ENCODE measurements around the gene SPRYD3. TPM values are rescaled to one million over a fixed set of nuclear protein-coding genes. Genes with fewer than 3 reads are reported as not detected.
A peak's percentile ranks its signal among the peaks of the same experiment; 100 is the strongest.

Gene SPRYD3
- total RNA-seq, 4 donors from 2014 or later = 27.8 to 38.7 (median 34.8) TPM

- Histone ChIP-seq H3K27me3 (no peaks in the 10 kb centered on the region), H3K36me3 (no peaks in the 10 kb centered on the region), H3K9me3 (no peaks in the 10 kb centered on the region), H3K27ac (peak overlapping the region; percentile 79 to 94 (median 92)), H3K4me3 (peak overlapping the region; percentile 64 to 71 (median 66)), H3K4me1 (peaks cover 3 to 60% (median 11%) of the 10 kb centered on the region in 4 donors)
- TF ChIP-seq POLR2A (IDR thresholded peaks at IDR 0.05) (peak; percentile 27 to 47), CTCF (IDR thresholded peaks at IDR 0.05) (peak in 3 of 6 experiments; percentile 27 to 56 (median 30))
- DNase-seq = peak; percentile 73 to 89 (median 87)
These were observed 31.8 kb downstream of the SPRYD3 start for GRCh38 chr12:53047221-53048032.

- no peak for TF ChIP-seq CTCF (IDR thresholded peaks at IDR 0.05)
- TF ChIP-seq POLR2A (IDR thresholded peaks at IDR 0.05) = peak; percentile 71 to 89
- peak in 2 of 3 donors; percentile 67 to 90 for DNase-seq
- H3K27me3 ChIP-seq = no peaks in the 10 kb centered on the region
- H3K9me3 ChIP-seq = no peaks in the 10 kb centered on the region
- H3K27ac ChIP-seq = peak overlapping the region; percentile 79 to 95 (median 94)
- H3K4me3 ChIP-seq = peak overlapping the region; percentile 64 to 71 (median 66)
- H3K4me1 ChIP-seq = peaks cover 3 to 53% (median 11%) of the 10 kb centered on the region in 4 donors
- H3K36me3 ChIP-seq = no peaks in the 10 kb centered on the region
These were observed 32.5 kb downstream of the SPRYD3 start for GRCh38 chr12:53046655-53047220.

GRCh38 chr12:53045696-53046045 is 33.5 kb downstream of the SPRYD3 start:
- Histone ChIP-seq H3K9me3 (no peaks in the 10 kb centered on the region), H3K27ac (peak overlapping the region; percentile 79 to 95 (median 94)), H3K36me3 (no peaks in the 10 kb centered on the region), H3K4me3 (peak overlapping the region in 3 of 4 donors; percentile 65 to 71 (median 66)), H3K4me1 (peaks cover 3 to 43% (median 11%) of the 10 kb centered on the region in 4 donors), H3K27me3 (no peaks in the 10 kb centered on the region)
- DNase-seq = peak in 1 of 3 donors; percentile 48
- no peak for TF ChIP-seq POLR2A (IDR thresholded peaks at IDR 0.05)
- TF ChIP-seq CTCF (IDR thresholded peaks at IDR 0.05) = no peak

GRCh38 chr12:53044896-53045695 is 34.1 kb downstream of the SPRYD3 start:
- H3K4me3 ChIP-seq = no peak overlapping the region
- H3K9me3 ChIP-seq = no peaks in the 10 kb centered on the region
- TF ChIP-seq CTCF (IDR thresholded peaks at IDR 0.05) = no peak
- TF ChIP-seq POLR2A (IDR thresholded peaks at IDR 0.05) = no peak
- H3K27ac ChIP-seq = peak overlapping the region; percentile 79 to 95 (median 94)
- no peaks in the 10 kb centered on the region for H3K27me3 ChIP-seq
- peaks cover 0 to 5% (median 0%) of the 10 kb centered on the region in 3 donors for H3K36me3 ChIP-seq
- DNase-seq = peak in 1 of 3 donors; percentile 6
- H3K4me1 ChIP-seq = peaks cover 3 to 39% (median 11%) of the 10 kb centered on the region in 4 donors

- Histone ChIP-seq H3K4me3 (no peak overlapping the region), H3K27me3 (no peaks in the 10 kb centered on the region), H3K4me1 (peaks cover 2 to 32% (median 8%) of the 10 kb centered on the region in 4 donors), H3K9me3 (no peaks in the 10 kb centered on the region), H3K27ac (peak overlapping the region in 3 of 4 donors; percentile 31 to 94 (median 94)), H3K36me3 (peaks cover 0 to 15% (median 0%) of the 10 kb centered on the region in 3 donors)
- no peak for TF ChIP-seq POLR2A (IDR thresholded peaks at IDR 0.05)
- TF ChIP-seq CTCF (IDR thresholded peaks at IDR 0.05) = no peak
- DNase-seq = no peak
These were observed 35.1 kb downstream of the SPRYD3 start for GRCh38 chr12:53044052-53044581.

Data from Peyer's patch (tissue), 4 donors.